ENCODE results near the gene HS3ST3B1.

The HS3ST3B1 gene

GRCh38 chr17:14302091-14302430, 1.2 kb downstream of the HS3ST3B1 start:
- in situ Hi-C loops (cut with MboI; ENCODE audit: low pct_unique_long_range_greater_than_20kb, low sequenced_read_pairs), result no loop called here
- DNase-seq, result peak; percentile 65

GRCh38 chr17:14302431-14303099, 1.7 kb downstream of the HS3ST3B1 start:
- peak; percentile 85 for DNase-seq
- in situ Hi-C loops (cut with MboI; ENCODE audit: low pct_unique_long_range_greater_than_20kb, low sequenced_read_pairs), result no loop called here

GRCh38 chr17:14303343-14304221, 2.7 kb downstream of the HS3ST3B1 start:
- in situ Hi-C loops (cut with MboI; ENCODE audit: low pct_unique_long_range_greater_than_20kb, low sequenced_read_pairs), result no loop called here
- DNase-seq, result no peak

GRCh38 chr17:14304222-14304772, 3.4 kb downstream of the HS3ST3B1 start:
- in situ Hi-C loops (cut with MboI; ENCODE audit: low pct_unique_long_range_greater_than_20kb, low sequenced_read_pairs), result no loop called here
- no peak for DNase-seq

GRCh38 chr17:14304773-14305517, 4.1 kb downstream of the HS3ST3B1 start:
- no peak for DNase-seq
- in situ Hi-C loops (cut with MboI; ENCODE audit: low pct_unique_long_range_greater_than_20kb, low sequenced_read_pairs), result no loop called here

GRCh38 chr17:14305785-14306496, 5.1 kb downstream of the HS3ST3B1 start:
- in situ Hi-C loops (cut with MboI; ENCODE audit: low pct_unique_long_range_greater_than_20kb, low sequenced_read_pairs), result no loop called here
- DNase-seq, result no peak

GRCh38 chr17:14306596-14306995, 5.7 kb downstream of the HS3ST3B1 start:
- in situ Hi-C loops (cut with MboI; ENCODE audit: low pct_unique_long_range_greater_than_20kb, low sequenced_read_pairs), result no loop called here
- DNase-seq, result no peak

- DNase-seq, result no peak
- in situ Hi-C loops (cut with MboI; ENCODE audit: low pct_unique_long_range_greater_than_20kb, low sequenced_read_pairs), result no loop called here
These were observed 6.7 kb downstream of the HS3ST3B1 start for GRCh38 chr17:14307560-14308024.

GRCh38 chr17:14308636-14308964, 7.7 kb downstream of the HS3ST3B1 start:
- in situ Hi-C loops (cut with MboI; ENCODE audit: low pct_unique_long_range_greater_than_20kb, low sequenced_read_pairs), result no loop called here
- no peak for DNase-seq

- in situ Hi-C loops (cut with MboI; ENCODE audit: low pct_unique_long_range_greater_than_20kb, low sequenced_read_pairs), result no loop called here
- peak; percentile 99 for DNase-seq
These were observed 8.3 kb downstream of the HS3ST3B1 start for GRCh38 chr17:14308965-14309879.

- in situ Hi-C loops (cut with MboI; ENCODE audit: low pct_unique_long_range_greater_than_20kb, low sequenced_read_pairs), result no loop called here
- no peak for DNase-seq
These were observed 9.2 kb downstream of the HS3ST3B1 start for GRCh38 chr17:14310101-14310500.

- in situ Hi-C loops (cut with MboI; ENCODE audit: low pct_unique_long_range_greater_than_20kb, low sequenced_read_pairs), result no loop called here
- DNase-seq, result no peak
These were observed 9.7 kb downstream of the HS3ST3B1 start for GRCh38 chr17:14310605-14311004.

- DNase-seq, result no peak
- in situ Hi-C loops (cut with MboI; ENCODE audit: low pct_unique_long_range_greater_than_20kb, low sequenced_read_pairs), result no loop called here
These were observed 10.4 kb downstream of the HS3ST3B1 start for GRCh38 chr17:14311186-14311705.

GRCh38 chr17:14311981-14312380, 11.1 kb downstream of the HS3ST3B1 start:
- DNase-seq, result no peak
- in situ Hi-C loops (cut with MboI; ENCODE audit: low pct_unique_long_range_greater_than_20kb, low sequenced_read_pairs), result no loop called here

GRCh38 chr17:14312522-14312921, 11.6 kb downstream of the HS3ST3B1 start:
- in situ Hi-C loops (cut with MboI; ENCODE audit: low pct_unique_long_range_greater_than_20kb, low sequenced_read_pairs), result no loop called here
- no peak for DNase-seq

GRCh38 chr17:14316126-14316832, 15.4 kb downstream of the HS3ST3B1 start:
- in situ Hi-C loops (cut with MboI; ENCODE audit: low pct_unique_long_range_greater_than_20kb, low sequenced_read_pairs), result no loop called here
- no peak for DNase-seq

- in situ Hi-C loops (cut with MboI; ENCODE audit: low pct_unique_long_range_greater_than_20kb, low sequenced_read_pairs), result no loop called here
- DNase-seq, result no peak
These were observed 16.5 kb downstream of the HS3ST3B1 start for GRCh38 chr17:14317383-14317782.

Data from KBM-7 (cell line).